WERI-Rb-1 (cell line): ENCODE results near the gene SMIM41.
A peak's percentile ranks its signal among the peaks of the same experiment; 100 is the strongest.

ENCODE experiments used
- DNase-seq: peaks from one replicate; pipeline ENCODE4 v3.0.0-alpha.2; 2020
- H3K27ac ChIP-seq: fragments of 250-450 bp; sonication (Bioruptor Pico); 2 replicates; pipeline ENCODE4 v1.5.1; 2020; ENCODE audit warnings: mild to moderate bottlenecking, moderate library complexity
- H3K27me3 ChIP-seq: fragments of 250-450 bp; sonication (Bioruptor Pico); 2 replicates; pipeline ENCODE4 v1.5.1; 2021; ENCODE audit warnings: mild to moderate bottlenecking, low read depth, moderate library complexity; ENCODE audit not compliant: insufficient read depth, severe bottlenecking
- H3K36me3 ChIP-seq: fragments of 250-450 bp; sonication (Bioruptor Pico); 2 replicates; pipeline ENCODE4 v1.5.1; 2020; ENCODE audit warnings: mild to moderate bottlenecking, moderate library complexity
- H3K4me3 ChIP-seq: 2 replicates; pipeline ENCODE4 v1.5.1; 2011; ENCODE audit warnings: low read depth, mild to moderate bottlenecking, control low read depth, low read length
- H3K9me3 ChIP-seq: fragments of 250-450 bp; sonication (Bioruptor Pico); 2 replicates; pipeline ENCODE4 v1.5.1; 2021; ENCODE audit warnings: mild to moderate bottlenecking, moderate library complexity; ENCODE audit not compliant: severe bottlenecking
- CTCF ChIP-seq: IDR thresholded peaks from 2 replicates; pipeline ENCODE4 v1.5.1; 2011; ENCODE audit warnings: low read depth, mild to moderate bottlenecking, control low read depth, inconsistent platforms, low read length

Gene SMIM41

GRCh38 chr12:52121824-52122539, 42.5 kb downstream of the SMIM41 start:
- no peaks in the 10 kb centered on the region for H3K9me3 ChIP-seq
- peak; percentile 83 for TF ChIP-seq CTCF
- DNase-seq: peak; percentile 71

GRCh38 chr12:52122540-52122871, 43.0 kb downstream of the SMIM41 start:
- Histone ChIP-seq H3K36me3 (no peaks in the 10 kb centered on the region), H3K27ac (no peak overlapping the region), H3K9me3 (no peaks in the 10 kb centered on the region), H3K4me3 (no peak overlapping the region), H3K27me3 (no peaks in the 10 kb centered on the region)
- no peak for TF ChIP-seq CTCF
- DNase-seq: no peak

More at GRCh38 chr12:52121824-52122539, 42.5 kb downstream of the SMIM41 start:
- Histone ChIP-seq H3K36me3 (no peaks in the 10 kb centered on the region), H3K27ac (no peak overlapping the region), H3K4me3 (no peak overlapping the region), H3K27me3 (no peaks in the 10 kb centered on the region)

GRCh38 chr12:52122904-52123303, 43.4 kb downstream of the SMIM41 start:
- Histone ChIP-seq H3K27me3 (no peaks in the 10 kb centered on the region), H3K36me3 (no peaks in the 10 kb centered on the region), H3K27ac (no peak overlapping the region), H3K4me3 (no peak overlapping the region), H3K9me3 (no peaks in the 10 kb centered on the region)
- no peak for TF ChIP-seq CTCF
- no peak for DNase-seq

GRCh38 chr12:52123487-52124186, 44.1 kb downstream of the SMIM41 start:
- no peaks in the 10 kb centered on the region for H3K9me3 ChIP-seq
- DNase-seq: no peak
- no peak overlapping the region for H3K27ac ChIP-seq
- H3K36me3 ChIP-seq: no peaks in the 10 kb centered on the region
- no peak for TF ChIP-seq CTCF
- no peak overlapping the region for H3K4me3 ChIP-seq
- H3K27me3 ChIP-seq: no peaks in the 10 kb centered on the region

- Histone ChIP-seq H3K36me3 (no peaks in the 10 kb centered on the region), H3K27ac (no peak overlapping the region), H3K9me3 (no peaks in the 10 kb centered on the region), H3K4me3 (no peak overlapping the region), H3K27me3 (no peaks in the 10 kb centered on the region)
- no peak for DNase-seq
- no peak for TF ChIP-seq CTCF
Observed at GRCh38 chr12:52125476-52125900, 46.0 kb downstream of the SMIM41 start.
